Loucy (cell line): ENCODE results near the gene MEOX1.

Source experiments
- H2AFZ ChIP-seq: fragments of 200-600 bp; sonication (generic); 2 replicates; pipeline ENCODE4 v1.6.0; 2016; ENCODE audit warnings: antibody characterized with exemption, mild to moderate bottlenecking, low read length, moderate library complexity
- H3F3A ChIP-seq: fragments of 200-600 bp; 2 replicates; pipeline ENCODE4 v1.6.0; 2016; ENCODE audit warnings: antibody characterized with exemption, low read depth, mild to moderate bottlenecking
- H3K27me3 ChIP-seq: fragments of 200-600 bp; sonication (generic); 2 replicates; pipeline ENCODE4 v1.6.1; 2014; ENCODE audit warnings: low read length, mild to moderate bottlenecking; ENCODE audit not compliant: insufficient read depth, poor library complexity, severe bottlenecking
- H3K36me3 ChIP-seq: fragments of 200-600 bp; sonication (generic); 2 replicates; pipeline ENCODE4 v1.6.1; 2016; ENCODE audit warnings: low read length; ENCODE audit not compliant: insufficient read depth
- H3K4me1 ChIP-seq: fragments of 200-600 bp; sonication (generic); 2 replicates; pipeline ENCODE4 v1.5.1; 2014; ENCODE audit warnings: low read length, mild to moderate bottlenecking; ENCODE audit not compliant: insufficient read depth, poor library complexity, severe bottlenecking
- H3K4me2 ChIP-seq: fragments of 200-600 bp; sonication (generic); 2 replicates; pipeline ENCODE4 v1.6.0; 2014; ENCODE audit warnings: antibody characterized with exemption, low read length, low read depth, mild to moderate bottlenecking; ENCODE audit not compliant: poor library complexity, severe bottlenecking
- H3K4me3 ChIP-seq: fragments of 200-600 bp; sonication (generic); 2 replicates; pipeline ENCODE4 v1.5.1; 2014; ENCODE audit warnings: low read length, mild to moderate bottlenecking, mixed read lengths; ENCODE audit not compliant: poor library complexity, severe bottlenecking
- H3K79me2 ChIP-seq: fragments of 200-600 bp; sonication (generic); 2 replicates; pipeline ENCODE4 v1.6.1; 2014; ENCODE audit warnings: low read length; ENCODE audit not compliant: insufficient read depth
- H3K9ac ChIP-seq: fragments of 200-600 bp; sonication (generic); 2 replicates; pipeline ENCODE4 v1.6.0; 2014; ENCODE audit warnings: mild to moderate bottlenecking, low read depth, low read length, moderate library complexity; ENCODE audit not compliant: poor library complexity, severe bottlenecking
- H3K9me2 ChIP-seq: fragments of 200-600 bp; sonication (generic); replicated peaks from 2 replicates; pipeline ENCODE4 v1.6.1; 2016; ENCODE audit warnings: low read depth, low read length, mixed read lengths
- H3K9me3 ChIP-seq: fragments of 200-600 bp; sonication (generic); 2 replicates; pipeline ENCODE4 v1.6.1; 2014; ENCODE audit warnings: mild to moderate bottlenecking, antibody characterized with exemption, low read length, low read depth; ENCODE audit not compliant: insufficient read depth
- H4K20me1 ChIP-seq: fragments of 200-600 bp; sonication (generic); 2 replicates; pipeline ENCODE4 v1.6.0; 2014; ENCODE audit warnings: antibody characterized with exemption, low read length, mild to moderate bottlenecking; ENCODE audit not compliant: insufficient read depth, poor library complexity, severe bottlenecking
- CTCF ChIP-seq: fragments of 200-600 bp; sonication (generic); conservative IDR thresholded peaks from 2 replicates; pipeline ENCODE4 v1.5.1; 2014; ENCODE audit warnings: mild to moderate bottlenecking, antibody characterized with exemption, low read length
- EZH2phosphoT487 ChIP-seq: fragments of 200-600 bp; IDR thresholded peaks from 2 replicates; pipeline ENCODE4 v1.6.1; 2018; ENCODE audit warnings: antibody characterized with exemption, mild to moderate bottlenecking, moderate library complexity, borderline replicate concordance

MEOX1 gene

GRCh38 chr17:43616029-43616351 lies 45.7 kb downstream of the MEOX1 start:
- no peaks in the 10 kb centered on the region for H3K9me3 ChIP-seq
- no peaks in the 10 kb centered on the region for H3K36me3 ChIP-seq
- H3F3A ChIP-seq, result no peaks in the 10 kb centered on the region
- H3K4me1 ChIP-seq, result no peaks in the 10 kb centered on the region
- no peak overlapping the region for H2AFZ ChIP-seq
- no peak overlapping the region for H3K4me2 ChIP-seq
- H3K4me3 ChIP-seq, result no peak overlapping the region
- no peak for TF ChIP-seq EZH2phosphoT487
- no peak for TF ChIP-seq CTCF
- H3K9me2 ChIP-seq, result no peaks in the 10 kb centered on the region
- H3K9ac ChIP-seq, result no peak overlapping the region
- no peaks in the 10 kb centered on the region for H4K20me1 ChIP-seq
- H3K27me3 ChIP-seq, result no peaks in the 10 kb centered on the region
- no peaks in the 10 kb centered on the region for H3K79me2 ChIP-seq

GRCh38 chr17:43615330-43616028 lies 46.2 kb downstream of the MEOX1 start:
- no peaks in the 10 kb centered on the region for H3K79me2 ChIP-seq
- H3K27me3 ChIP-seq, result no peaks in the 10 kb centered on the region
- H3K9me2 ChIP-seq, result no peaks in the 10 kb centered on the region
- no peaks in the 10 kb centered on the region for H4K20me1 ChIP-seq
- H3K9me3 ChIP-seq, result no peaks in the 10 kb centered on the region
- H3K4me2 ChIP-seq, result no peak overlapping the region
- TF ChIP-seq CTCF (no peak), EZH2phosphoT487 (no peak)
- H3K4me1 ChIP-seq, result no peaks in the 10 kb centered on the region
- no peak overlapping the region for H2AFZ ChIP-seq
- no peak overlapping the region for H3K4me3 ChIP-seq
- no peak overlapping the region for H3K9ac ChIP-seq
- H3F3A ChIP-seq, result no peaks in the 10 kb centered on the region
- H3K36me3 ChIP-seq, result no peaks in the 10 kb centered on the region

- H3K4me2 ChIP-seq, result no peak overlapping the region
- H3K9ac ChIP-seq, result no peak overlapping the region
- no peaks in the 10 kb centered on the region for H3K9me3 ChIP-seq
- H3K9me2 ChIP-seq, result no peaks in the 10 kb centered on the region
- H2AFZ ChIP-seq, result no peak overlapping the region
- no peaks in the 10 kb centered on the region for H3K27me3 ChIP-seq
- H3K4me3 ChIP-seq, result no peak overlapping the region
- H4K20me1 ChIP-seq, result no peaks in the 10 kb centered on the region
- no peaks in the 10 kb centered on the region for H3K36me3 ChIP-seq
- H3K4me1 ChIP-seq, result no peaks in the 10 kb centered on the region
- H3K79me2 ChIP-seq, result no peaks in the 10 kb centered on the region
- TF ChIP-seq CTCF (no peak), EZH2phosphoT487 (no peak)
- no peaks in the 10 kb centered on the region for H3F3A ChIP-seq
Measured at GRCh38 chr17:43614561-43614960, 47.2 kb downstream of the MEOX1 start.
